Measurements from ENCODE around the gene VDR.
A peak's percentile ranks its signal among the peaks of the same experiment; 100 is the strongest.

VDR gene

DNA sequence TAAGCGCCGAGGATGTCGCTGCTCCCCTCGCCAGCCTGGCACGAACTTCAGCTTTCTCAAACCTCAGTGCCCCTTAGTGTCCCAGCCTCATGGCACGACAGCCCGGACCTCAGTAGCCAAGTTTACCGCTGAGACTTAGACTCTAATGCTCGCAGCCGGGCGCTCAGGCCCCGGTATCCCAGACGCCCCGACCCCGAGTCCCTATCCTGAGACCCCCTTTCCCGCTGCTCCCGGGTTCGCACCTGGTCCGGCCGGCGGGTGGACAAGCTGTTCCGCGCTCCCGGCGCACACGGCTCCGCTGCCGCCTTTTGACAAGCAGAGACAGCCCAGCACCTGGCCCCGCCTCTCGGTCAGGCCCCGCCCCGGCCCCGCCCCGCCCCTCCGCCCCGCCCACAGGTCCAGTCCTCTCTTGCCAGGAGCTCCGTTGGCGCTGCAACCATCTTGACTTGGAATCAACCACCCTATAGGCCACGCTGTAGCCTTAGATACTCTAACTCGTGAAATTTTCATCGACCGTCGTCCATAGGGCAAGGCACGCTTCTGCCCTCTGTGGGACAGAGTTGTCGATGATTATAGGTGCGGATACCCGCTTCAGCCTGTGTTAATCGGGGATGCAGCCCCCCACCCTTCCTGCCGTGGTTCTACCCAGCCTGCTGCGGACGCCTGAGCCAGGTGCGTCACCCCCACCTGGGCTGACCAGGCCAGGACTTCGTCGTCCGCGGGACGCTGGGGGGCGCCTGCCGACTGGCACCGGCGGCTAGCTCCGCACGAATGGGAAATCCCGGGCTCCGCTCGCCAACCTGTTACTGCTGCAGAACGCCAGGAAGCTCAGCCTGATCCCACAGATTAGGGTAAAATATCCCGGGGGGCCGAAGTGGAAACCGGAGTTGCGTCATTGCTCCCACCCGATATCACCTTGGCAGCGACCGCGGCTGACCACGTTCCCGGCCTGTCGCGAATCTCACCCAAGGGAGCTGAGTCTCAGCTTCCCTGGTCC, at the start of gene VDR:
VDR (minus strand) TSS at position 282 of the 997 bp plus-strand sequence. CDS start 25,881 bp downstream, outside the sequence.
- DNase-seq (ENCODE audit: low spot score) = peak; percentile 95

DNA sequence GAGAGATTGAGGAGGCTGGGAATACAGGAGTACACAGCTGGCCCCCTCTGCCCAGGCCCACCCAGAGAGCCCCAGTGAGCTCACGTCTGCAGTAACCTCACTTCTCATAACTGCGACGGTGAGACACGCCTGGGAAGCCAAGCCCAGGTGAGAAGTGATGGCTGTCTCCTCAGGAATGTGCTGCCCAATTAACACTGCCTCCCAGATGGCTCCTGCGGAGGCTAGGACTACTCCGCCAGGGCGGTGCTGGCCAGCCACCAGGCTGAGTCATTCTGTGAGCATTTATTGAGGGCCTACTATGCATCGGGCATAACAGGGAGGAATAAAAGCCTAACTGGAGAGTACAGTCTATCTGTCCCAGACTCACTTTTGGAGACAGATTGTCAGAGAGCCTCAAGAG, 49.3 kb upstream of the VDR start:
- DNase-seq (ENCODE audit: low spot score) = no peak

DNA sequence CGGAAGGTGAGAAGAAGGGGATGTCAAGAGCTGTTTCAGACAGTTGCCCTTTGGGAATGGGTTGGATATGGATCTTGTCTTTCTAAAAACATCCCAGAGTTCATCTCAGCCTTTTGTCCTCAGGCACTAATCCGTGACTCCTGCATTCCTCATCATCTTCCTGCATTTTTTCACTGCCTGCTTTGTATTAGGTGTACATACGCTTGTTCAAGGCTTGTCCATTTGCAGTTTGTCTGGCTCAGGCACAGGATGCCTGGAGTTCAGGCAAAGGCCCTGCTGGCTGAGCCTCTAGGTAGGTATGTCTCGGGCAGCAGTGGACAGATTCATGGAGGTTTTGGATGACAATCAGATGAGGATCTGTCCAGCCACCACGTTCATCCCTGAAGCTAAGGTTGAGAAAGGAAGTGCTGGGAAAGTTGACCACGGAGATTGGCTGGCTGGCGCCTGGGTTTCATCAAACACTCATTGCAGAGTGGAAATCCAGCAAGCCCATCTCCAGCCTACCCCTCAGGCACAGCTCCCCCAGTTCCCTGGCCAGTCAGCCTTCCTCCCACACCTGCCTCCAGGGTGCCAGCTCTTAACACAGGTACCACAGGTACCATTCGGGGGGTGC, 46.2 kb upstream of the VDR start:
- no peak for DNase-seq (ENCODE audit: low spot score)

- DNase-seq (ENCODE audit: low spot score) = peak; percentile 94
Observed at GRCh38 chr12:47949441-47950341, 44.9 kb upstream of the VDR start.

GRCh38 chr12:47947341-47947740, 42.5 kb upstream of the VDR start:
- DNase-seq (ENCODE audit: low spot score) = no peak

- peak; percentile 62 for DNase-seq (ENCODE audit: low spot score)
Observed at GRCh38 chr12:47946413-47947323, 41.9 kb upstream of the VDR start.

DNA sequence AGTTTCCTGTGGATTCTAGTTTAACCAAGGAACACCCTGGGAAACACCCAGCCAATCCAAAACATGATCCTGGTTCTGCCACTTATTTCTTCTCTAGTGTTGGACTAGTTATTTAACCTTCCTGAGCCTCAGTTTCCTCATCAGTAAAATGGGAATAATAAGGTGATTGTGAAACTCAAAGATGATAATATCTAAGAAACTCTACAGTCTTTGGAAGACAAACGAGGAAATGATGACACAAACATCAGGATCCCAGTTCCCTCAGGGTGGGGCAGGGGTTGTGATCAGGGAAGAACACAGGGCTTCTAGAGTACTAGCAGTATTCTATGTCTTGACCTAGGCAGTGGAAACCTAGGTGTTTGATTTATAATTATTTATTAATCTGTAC, 40.5 kb upstream of the VDR start:
- no peak for DNase-seq (ENCODE audit: low spot score)

GRCh38 chr12:47944685-47945340, 40.0 kb upstream of the VDR start:
- no peak for DNase-seq (ENCODE audit: low spot score)

DNA sequence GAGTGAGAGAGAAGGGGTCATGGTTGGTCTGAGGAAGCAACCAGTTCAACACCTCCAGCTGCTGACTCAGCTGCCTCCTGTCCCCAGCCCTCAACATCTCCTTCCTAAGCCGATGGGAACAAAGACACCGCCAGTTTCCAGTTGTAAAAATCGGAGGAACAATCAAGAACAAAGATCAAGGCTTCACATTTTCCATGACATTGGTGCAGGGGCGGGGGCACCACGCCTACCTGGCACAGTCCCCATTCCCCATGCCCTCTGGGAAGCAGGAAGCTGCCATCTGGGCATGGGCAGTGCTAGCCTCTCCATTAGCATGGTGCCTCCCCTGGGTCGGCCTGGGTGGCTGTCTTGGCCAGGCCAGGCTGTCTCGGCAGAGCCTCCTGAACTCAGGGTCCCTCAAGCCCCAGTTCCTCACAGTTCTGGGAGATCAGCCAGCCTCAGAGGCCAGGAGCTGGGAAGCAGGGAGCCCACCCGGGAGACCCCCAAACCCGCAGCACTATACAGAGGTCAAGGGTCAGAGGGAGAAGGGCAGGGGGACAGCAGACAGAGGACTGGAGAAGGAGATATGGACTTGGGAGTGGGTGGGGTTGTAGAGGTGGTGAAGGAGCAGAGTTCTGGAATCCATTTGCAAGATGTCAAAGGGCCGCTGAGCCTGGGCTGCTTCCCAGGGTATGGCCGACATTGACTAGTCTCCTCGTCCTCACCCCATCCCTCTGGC, 39.0 kb upstream of the VDR start:
- DNase-seq (ENCODE audit: low spot score) = no peak

DNA sequence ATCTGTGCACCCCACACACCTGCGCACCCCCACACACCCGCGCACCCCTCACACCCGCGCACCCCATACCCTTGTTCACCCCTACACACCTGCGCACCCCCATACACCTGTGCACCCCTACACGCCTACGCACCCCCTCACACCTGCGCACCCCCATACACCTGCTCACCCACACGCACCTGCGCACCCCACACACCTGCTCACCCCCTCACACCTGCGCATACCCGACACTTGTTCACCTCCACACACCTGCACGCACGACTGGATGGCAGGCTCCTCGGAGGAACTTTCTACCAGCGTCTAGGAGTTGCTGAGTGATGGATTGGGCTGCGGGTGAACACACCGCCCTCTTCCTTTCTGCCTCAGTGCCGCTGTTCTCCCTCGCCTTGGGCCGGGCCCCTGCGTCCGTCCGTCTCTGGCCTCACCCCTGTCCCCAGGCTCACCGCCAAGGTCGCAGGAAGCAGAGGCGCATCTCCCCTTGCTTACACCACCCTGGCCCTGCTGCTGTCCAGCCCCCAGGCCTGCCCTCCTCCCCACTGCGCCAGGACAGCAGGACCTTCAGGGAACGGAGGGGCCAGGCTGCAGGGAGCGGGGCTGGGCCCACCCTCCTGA, 37.9 kb upstream of the VDR start:
- DNase-seq (ENCODE audit: low spot score) = no peak

- DNase-seq (ENCODE audit: low spot score) = no peak
Observed at GRCh38 chr12:47941871-47942613, 37.2 kb upstream of the VDR start.

DNA sequence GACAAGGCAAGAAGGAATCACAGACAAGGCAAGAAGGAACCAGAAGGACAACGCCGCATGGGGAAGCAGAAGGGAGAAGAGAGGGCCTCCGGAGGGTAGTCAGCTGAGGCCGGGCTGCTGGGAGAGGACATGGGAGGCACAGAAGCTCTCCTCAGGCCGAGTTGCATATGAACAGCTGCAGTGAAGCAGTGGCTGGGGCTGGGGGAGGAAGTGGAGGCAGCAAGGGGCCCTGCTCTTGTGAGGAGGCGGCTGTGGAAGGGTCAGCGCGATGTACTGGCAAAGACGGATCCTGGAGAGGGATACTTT, 36.6 kb upstream of the VDR start:
- DNase-seq (ENCODE audit: low spot score) = no peak

DNA sequence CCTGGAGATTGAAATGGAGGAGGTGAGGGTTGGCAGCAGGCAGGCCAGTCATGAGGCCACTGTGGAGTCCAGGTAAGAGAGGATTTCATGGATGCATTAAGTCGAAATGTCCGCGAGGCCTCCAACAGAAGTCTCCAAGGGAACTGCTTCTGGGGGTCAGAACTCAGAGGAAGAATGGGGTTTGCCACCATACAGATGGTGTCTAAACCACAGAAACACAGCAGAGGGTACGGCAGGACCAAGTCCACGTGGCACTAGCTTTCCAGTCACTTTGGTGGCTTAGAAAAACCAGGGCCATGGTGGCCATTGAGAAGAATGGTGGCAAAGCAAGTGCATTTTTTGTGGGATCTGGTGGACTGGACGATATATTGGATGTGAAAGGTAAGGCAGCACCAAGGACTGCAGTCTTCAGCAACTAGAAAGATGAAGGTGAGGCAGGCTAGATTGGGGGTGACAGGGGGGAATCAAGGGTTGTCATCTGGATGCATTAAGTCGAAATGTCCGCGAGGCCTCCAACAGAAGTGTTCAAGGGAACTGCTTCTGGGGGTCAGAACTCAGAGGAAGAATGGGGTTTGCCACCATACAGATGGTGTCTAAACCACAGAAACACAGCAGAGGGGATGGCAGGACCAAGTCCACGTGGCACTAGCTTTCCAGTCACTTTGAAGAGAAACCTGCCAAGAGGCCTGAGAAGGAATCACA, 36.1 kb upstream of the VDR start:
- no peak for DNase-seq (ENCODE audit: low spot score)

GRCh38 chr12:47939009-47939601, 34.3 kb upstream of the VDR start:
- no peak for DNase-seq (ENCODE audit: low spot score)

- DNase-seq (ENCODE audit: low spot score) = no peak
Observed at GRCh38 chr12:47938594-47938993, 33.8 kb upstream of the VDR start.

DNA sequence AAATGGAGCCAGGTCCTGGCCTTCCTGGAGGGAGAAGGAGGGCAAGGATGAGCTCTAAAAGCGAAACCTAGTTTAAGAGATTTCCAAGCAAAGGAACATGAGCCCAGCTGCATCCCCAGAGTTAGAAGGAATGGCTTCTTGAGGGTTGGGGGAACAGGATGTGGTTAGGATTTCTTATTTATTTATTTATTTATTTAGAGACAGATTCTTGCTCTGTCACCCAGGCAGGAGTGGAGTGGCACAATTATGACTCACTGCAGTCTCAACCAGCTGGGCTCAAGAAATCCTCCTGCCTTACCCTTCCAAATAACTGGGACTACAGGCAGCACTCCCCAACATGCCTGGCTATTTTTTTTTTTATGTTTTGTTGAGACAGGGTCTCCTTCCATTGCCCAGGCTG, 33.3 kb upstream of the VDR start:
- DNase-seq (ENCODE audit: low spot score) = peak; percentile 21

- DNase-seq (ENCODE audit: low spot score) = peak; percentile 92
Observed at GRCh38 chr12:47935184-47935583, 30.4 kb upstream of the VDR start.

- DNase-seq (ENCODE audit: low spot score) = no peak
Observed at GRCh38 chr12:47931187-47931586, 26.4 kb upstream of the VDR start.
